ENCODE results near the gene SAXO1. TPM values are rescaled to one million over a fixed set of nuclear protein-coding genes. Genes with fewer than 3 reads are reported as not detected.

SAXO1 gene
- total RNA-seq, 2 donors from 2014 or later: 0.05 TPM; not detected in 1

GRCh38 chr9:18909140-18910018, 123.6 kb downstream of the SAXO1 start:
- H3K27ac Mint-ChIP-seq: no peak overlapping the region
- DNase-seq (ENCODE audit: low spot score in 2 of 2): no peak
- H3K36me3 Mint-ChIP-seq: no peaks in the 10 kb centered on the region
- no peak for ATAC-seq
- H3K9me3 Mint-ChIP-seq: no peaks in the 10 kb centered on the region

DNA sequence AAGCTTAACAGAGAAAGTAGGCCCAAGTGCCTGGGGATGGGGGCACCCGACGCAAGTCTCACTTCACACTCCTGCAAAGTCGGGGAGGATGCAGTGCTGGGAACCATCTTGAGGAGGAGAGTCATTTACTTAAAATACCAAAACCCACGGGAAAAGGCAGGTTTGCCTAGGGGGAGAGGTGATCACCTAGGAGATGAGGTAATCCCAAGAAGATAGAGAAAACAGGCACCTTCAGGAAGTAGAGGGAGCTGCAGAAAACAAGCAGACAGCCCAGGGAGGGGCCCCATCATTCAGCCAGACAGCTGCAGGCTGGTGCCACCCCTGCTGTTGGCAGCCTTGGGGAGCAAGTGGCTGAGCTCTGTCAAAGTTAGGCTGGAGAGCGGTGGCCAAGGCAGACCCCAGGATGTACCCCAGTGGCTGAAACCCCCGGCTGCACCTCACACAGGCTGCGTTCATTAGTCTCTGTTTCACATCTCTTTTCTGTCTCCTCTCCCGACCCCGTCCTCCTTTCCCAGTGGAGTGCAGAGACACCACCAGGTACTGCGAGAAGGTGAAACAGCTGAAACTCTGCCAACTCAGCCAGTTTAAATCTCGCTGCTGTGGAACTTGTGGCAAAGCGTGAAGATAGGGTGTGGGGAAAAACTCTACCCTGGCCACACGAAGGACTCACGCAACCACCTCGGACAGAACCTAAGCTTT, 124.9 kb downstream of the SAXO1 start:
- Mint-ChIP-seq H3K9me3 (no peaks in the 10 kb centered on the region), H3K36me3 (no peaks in the 10 kb centered on the region), H3K27ac (no peak overlapping the region)
- no peak for DNase-seq (ENCODE audit: low spot score in 2 of 2)
- ATAC-seq: no peak

DNA sequence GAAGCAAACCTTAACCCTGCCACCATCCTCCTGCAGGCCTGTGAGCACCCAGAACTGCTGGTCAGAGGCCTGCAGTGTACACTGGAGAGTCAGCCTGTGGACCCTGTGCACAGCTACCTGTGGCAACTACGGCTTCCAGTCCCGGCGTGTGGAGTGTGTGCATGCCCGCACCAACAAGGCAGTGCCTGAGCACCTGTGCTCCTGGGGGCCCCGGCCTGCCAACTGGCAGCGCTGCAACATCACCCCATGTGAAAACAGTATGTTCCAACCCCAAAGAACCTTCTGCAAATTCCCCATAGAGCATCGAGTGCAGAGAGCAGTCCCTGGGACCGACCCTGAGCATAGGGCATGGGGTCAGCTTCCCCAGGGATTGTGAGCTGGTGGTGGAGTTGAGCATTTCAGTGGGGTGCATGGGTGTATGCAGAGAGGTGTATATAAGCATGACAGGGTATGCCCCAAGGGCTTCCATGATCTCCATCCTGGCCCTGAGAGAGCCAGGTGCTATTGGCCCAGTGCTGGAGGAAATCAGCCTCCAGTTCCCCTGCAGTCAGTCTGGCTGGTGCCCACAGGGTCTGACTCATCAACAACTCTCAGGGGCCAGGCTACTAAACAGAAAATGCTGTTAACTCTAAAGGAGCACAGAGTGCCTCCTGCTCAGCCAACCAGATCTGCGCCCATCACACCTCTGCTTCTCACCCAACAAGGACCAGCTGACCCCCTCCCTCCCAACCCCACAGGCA, 126.2 kb downstream of the SAXO1 start:
- Mint-ChIP-seq H3K36me3 (no peaks in the 10 kb centered on the region), H3K9me3 (peaks cover 7 to 8% of the 10 kb centered on the region in 2 donors), H3K27ac (peak overlapping the region in 1 of 2 donors; percentile 31)
- DNase-seq (ENCODE audit: low spot score in 2 of 2) (no peak), ATAC-seq (peak in 1 of 2 donors; percentile 26)

DNA sequence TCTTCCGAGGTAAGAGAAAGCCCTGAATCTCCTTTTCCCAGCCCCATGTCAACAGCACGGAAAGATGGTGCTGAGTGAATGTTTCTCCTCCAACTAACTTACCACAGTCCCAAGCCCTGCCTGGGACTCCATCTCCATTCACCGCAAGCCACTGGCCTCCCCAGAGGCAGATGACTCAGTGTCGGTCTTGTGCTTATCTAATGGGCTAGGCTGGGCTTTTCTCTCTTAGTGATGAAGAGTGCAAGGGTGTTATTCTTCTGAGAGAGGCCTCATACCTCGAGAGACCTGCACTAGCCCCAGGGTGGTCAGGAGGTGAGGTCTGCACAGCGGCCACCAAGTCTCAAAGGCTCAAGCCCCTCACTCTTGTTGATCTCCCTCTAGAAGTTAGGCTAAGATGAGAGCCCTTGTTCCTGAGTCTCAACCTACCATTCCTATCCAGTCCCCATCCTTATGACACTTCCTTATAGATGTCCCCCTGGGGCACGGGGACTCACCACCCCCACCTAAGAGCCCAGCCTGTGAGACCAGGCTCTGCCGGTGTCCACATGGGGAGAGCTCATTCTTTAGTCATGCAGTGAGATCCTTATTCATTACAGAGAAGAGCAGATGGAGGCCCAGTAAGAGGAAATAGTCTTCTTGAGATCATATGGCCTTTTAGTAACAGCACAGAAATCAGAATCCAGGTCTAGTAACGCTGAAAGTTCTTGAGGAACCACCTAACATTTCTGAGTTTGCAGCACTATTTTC, 127.0 kb downstream of the SAXO1 start:
- Mint-ChIP-seq H3K36me3 (no peaks in the 10 kb centered on the region), H3K9me3 (peaks cover 7 to 9% of the 10 kb centered on the region in 2 donors), H3K27ac (peak overlapping the region in 1 of 2 donors; percentile 31)
- no peak for ATAC-seq
- no peak for DNase-seq (ENCODE audit: low spot score in 2 of 2)

DNA sequence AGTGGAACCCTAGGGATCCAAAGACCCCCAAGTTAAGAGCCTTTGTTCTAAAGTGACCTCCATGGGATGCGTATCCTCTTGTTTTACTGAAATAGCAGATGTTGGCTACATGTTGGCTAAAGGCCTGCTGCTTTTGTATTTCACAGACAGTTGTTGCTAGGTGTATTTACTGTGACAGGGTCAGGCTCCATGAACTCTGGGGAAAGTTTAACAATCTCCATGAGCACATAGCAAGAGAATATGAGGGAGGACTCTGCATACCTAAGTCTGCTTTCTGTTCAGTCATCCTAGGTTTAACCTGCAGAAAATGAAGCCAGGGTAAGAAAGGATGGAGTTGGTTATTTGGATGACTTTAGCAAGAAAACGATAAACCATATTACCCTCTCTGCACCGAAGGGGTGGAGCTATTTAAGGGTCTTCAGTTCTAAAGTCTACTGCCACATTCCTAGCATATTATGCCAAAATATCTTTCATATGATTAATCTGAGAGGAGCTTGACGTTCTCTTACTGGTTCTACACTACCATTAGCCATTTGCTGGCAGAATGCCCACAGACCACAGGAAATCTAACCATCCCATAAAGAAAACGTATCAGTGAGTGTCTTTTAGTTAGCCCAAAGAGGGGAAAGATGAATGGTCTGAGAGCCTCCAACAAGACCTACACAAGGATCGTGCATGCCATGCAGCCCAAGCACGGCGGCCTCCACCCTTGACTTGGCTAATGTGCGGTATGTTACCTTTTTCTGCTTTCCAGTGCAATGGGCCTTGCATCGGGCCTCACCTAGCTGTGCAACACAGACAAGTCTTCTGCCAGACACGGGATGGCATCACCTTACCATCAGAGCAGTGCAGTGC, 127.8 kb downstream of the SAXO1 start:
- Mint-ChIP-seq H3K9me3 (peaks cover 7 to 12% of the 10 kb centered on the region in 2 donors), H3K36me3 (no peaks in the 10 kb centered on the region), H3K27ac (no peak overlapping the region)
- no peak for DNase-seq (ENCODE audit: low spot score in 2 of 2)
- no peak for ATAC-seq

GRCh38 chr9:18903450-18903849, 129.6 kb downstream of the SAXO1 start:
- no peaks in the 10 kb centered on the region for H3K36me3 Mint-ChIP-seq
- no peak for DNase-seq (ENCODE audit: low spot score in 2 of 2)
- H3K9me3 Mint-ChIP-seq: peaks cover 7 to 18% of the 10 kb centered on the region in 2 donors
- no peak overlapping the region for H3K27ac Mint-ChIP-seq
- ATAC-seq: no peak

DNA sequence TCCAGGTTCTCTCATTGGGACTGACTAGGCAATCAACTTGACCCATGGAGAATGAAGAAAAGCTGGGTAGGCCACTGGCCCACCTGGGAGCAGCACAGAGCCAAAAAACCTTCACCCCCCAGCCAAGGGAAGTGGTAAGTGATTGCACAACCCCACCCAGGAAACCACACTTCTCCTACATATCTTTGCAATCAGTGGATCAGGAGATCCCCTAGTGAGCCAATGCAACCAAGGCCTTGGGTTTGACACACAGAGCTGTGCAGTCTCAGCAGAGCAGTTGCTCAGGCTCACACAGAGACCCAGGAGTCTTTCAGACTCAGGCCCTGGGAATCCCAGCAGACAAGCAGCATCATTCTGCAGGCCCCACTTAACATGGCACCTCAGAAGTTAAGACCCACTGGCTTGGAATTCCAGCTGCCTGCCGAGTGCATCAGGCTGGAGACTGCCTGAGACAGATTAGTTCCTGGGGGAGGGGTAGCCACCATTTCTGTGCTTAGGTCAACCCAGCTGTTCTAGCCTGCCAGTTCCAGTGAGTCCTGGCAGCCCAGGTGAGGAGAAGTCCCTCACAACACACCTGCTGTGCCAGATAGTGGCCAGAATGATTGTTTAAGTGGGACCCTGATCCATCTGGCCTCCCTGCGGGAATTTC, 136.4 kb downstream of the SAXO1 start:
- ATAC-seq: peak in 1 of 2 donors; percentile 64
- no peak overlapping the region for H3K27ac Mint-ChIP-seq
- H3K9me3 Mint-ChIP-seq: peaks cover 15 to 28% of the 10 kb centered on the region in 2 donors
- peaks cover 11 to 18% of the 10 kb centered on the region in 2 donors for H3K36me3 Mint-ChIP-seq
- no peak for DNase-seq (ENCODE audit: low spot score in 2 of 2)

DNA sequence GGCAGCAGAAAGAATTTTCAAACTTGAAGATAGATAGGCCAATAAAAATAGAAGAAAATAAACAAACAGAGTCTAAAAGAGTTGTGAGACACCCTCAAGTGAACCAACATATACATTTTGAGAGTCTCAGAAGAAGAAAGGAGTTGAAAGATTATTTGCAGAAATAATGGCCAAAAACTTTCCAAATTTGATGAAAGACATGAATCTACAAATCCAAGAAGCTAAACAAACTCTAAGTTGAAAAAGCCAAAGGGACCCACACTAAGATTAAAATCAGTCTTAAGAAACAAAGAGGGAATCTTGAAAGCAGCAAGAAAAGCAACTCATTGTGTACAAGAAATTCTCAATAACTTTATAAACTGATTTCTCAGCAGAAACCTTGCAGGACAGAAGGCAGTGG, 137.0 kb downstream of the SAXO1 start:
- Mint-ChIP-seq H3K9me3 (peaks cover 15 to 28% of the 10 kb centered on the region in 2 donors), H3K27ac (no peak overlapping the region), H3K36me3 (peaks cover 11 to 18% of the 10 kb centered on the region in 2 donors)
- DNase-seq (ENCODE audit: low spot score in 2 of 2): no peak
- no peak for ATAC-seq

- DNase-seq (ENCODE audit: low spot score in 2 of 2): no peak
- H3K27ac Mint-ChIP-seq: no peak overlapping the region
- peaks cover 15 to 19% of the 10 kb centered on the region in 2 donors for H3K9me3 Mint-ChIP-seq
- peaks cover 11 to 18% of the 10 kb centered on the region in 2 donors for H3K36me3 Mint-ChIP-seq
- ATAC-seq: no peak
These were observed 139.5 kb downstream of the SAXO1 start for GRCh38 chr9:18893491-18893890.

DNA sequence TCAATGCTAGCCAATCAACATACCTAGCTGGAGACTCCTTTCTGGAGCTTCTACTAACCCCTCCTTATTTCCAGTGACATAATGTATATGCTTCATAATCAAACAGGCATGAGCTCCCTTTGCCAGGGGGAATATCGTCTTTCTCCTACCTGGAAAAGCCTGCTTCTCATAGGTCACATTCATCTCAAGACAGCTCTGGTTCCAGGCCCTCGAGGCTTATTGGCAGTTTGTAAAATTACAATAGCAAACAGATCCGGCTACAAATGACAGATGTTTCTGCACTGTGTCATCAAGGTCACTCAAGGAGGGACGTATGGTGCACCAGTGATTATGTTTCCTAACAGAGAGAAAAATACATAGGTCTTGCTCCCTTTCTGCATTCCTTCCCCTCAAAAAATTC, 140.0 kb downstream of the SAXO1 start:
- no peak for ATAC-seq
- peaks cover 15 to 16% of the 10 kb centered on the region in 2 donors for H3K9me3 Mint-ChIP-seq
- DNase-seq (ENCODE audit: low spot score in 2 of 2): no peak
- no peak overlapping the region for H3K27ac Mint-ChIP-seq
- peaks cover 11 to 18% of the 10 kb centered on the region in 2 donors for H3K36me3 Mint-ChIP-seq

DNA sequence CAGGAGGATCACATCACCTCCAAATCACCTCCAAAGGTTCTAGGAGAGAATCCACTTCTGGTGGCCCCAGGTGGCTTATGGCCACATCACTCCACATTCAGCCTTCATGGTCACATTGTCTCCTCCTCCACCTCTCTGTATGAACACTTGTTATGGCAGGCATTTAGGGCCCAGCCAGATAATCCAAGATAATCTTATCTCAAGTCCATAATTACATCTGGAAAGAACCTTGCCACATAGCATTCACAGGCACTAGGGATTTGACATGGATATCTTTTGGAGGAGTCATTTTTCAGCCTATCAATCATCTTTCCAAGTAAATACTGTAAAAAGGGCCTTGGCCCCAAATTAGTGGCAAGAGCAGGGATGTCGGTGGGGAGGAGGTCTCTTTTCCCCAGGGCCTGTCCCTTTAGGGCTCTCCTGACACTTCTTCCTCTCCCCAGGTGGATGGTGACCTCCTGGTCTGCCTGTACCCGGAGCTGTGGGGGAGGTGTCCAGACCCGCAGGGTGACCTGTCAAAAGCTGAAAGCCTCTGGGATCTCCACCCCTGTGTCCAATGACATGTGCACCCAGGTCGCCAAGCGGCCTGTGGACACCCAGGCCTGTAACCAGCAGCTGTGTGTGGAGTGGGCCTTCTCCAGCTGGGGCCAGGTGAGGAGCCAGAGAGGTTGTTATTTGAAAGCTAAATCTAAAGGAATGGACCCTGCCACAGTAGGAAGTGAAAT, 140.9 kb downstream of the SAXO1 start:
- Mint-ChIP-seq H3K9me3 (peaks cover 15% of the 10 kb centered on the region in 2 donors), H3K36me3 (peaks cover 11 to 18% of the 10 kb centered on the region in 2 donors), H3K27ac (no peak overlapping the region)
- no peak for ATAC-seq
- no peak for DNase-seq (ENCODE audit: low spot score in 2 of 2)

- ATAC-seq (peak in 1 of 2 donors; percentile 28), DNase-seq (ENCODE audit: low spot score in 2 of 2) (no peak)
- no peak overlapping the region for H3K27ac Mint-ChIP-seq
- H3K9me3 Mint-ChIP-seq: peaks cover 6 to 8% of the 10 kb centered on the region in 2 donors
- peaks cover 2 to 10% of the 10 kb centered on the region in 2 donors for H3K36me3 Mint-ChIP-seq
These were observed 142.6 kb downstream of the SAXO1 start for GRCh38 chr9:18890372-18890771.

DNA sequence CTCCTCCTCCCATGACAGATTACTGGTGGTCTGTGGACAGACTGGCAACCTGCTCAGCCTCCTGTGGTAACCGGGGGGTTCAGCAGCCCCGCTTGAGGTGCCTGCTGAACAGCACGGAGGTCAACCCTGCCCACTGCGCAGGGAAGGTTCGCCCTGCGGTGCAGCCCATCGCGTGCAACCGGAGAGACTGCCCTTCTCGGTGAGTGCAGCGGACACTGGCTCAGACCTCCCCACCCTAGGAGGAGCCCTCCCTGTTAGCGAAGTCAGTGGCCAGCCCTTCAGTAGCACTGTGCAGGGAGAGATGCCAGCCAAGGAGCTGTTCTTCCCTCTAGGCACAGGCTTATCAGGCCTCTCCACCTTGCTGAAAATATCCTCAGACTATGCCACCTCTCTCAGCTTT, 143.5 kb downstream of the SAXO1 start:
- Mint-ChIP-seq H3K9me3 (peaks cover 4% of the 10 kb centered on the region in 2 donors), H3K27ac (no peak overlapping the region), H3K36me3 (peaks cover 0 to 6% of the 10 kb centered on the region in 2 donors)
- ATAC-seq (no peak), DNase-seq (ENCODE audit: low spot score in 2 of 2) (no peak)

DNA sequence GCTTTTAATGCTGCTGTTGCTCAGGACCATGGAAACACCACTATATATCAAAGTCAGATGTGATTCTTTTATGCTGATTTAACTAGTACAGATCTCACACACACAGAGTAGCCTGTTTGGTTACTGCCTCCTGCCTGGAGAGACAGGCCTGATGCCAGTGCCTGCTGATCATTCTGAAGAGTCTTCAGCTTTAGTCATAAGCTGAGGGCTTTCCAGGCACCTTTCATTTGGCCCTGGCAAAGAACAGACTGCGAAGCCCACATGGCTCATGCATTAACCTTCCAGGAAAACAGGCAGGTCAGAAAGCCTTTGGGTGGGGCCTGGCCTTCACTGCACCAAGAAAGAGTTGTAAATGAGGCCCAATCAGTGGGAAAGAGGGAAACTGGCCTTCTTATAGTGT, 144.7 kb downstream of the SAXO1 start:
- Mint-ChIP-seq H3K36me3 (no peaks in the 10 kb centered on the region), H3K9me3 (no peaks in the 10 kb centered on the region), H3K27ac (no peak overlapping the region)
- ATAC-seq (no peak), DNase-seq (ENCODE audit: low spot score in 2 of 2) (no peak)
